Muscle layer of duodenum (tissue), 2 donors: ENCODE measurements around the gene POU2AF1.

Source experiments
- H3K27ac ChIP-seq: one replicate; pipeline ENCODE4 v1.7.0; 2013; ENCODE audit warnings: mild to moderate bottlenecking, low read length
- H3K27me3 ChIP-seq: one replicate; pipeline ENCODE4 v1.7.0; 2013; ENCODE audit warnings: low read depth, mild to moderate bottlenecking, control low read depth, low read length
- H3K36me3 ChIP-seq, 2 donors: one replicate each; pipeline ENCODE4 v1.7.0; 2013; ENCODE audit warnings: low read length in 2 of 2, control low read depth in 1 of 2, mild to moderate bottlenecking in 1 of 2; ENCODE audit not compliant: insufficient read depth in 2 of 2, control insufficient read depth in 1 of 2
- H3K4me1 ChIP-seq, 2 donors: one replicate each; pipeline ENCODE4 v1.7.0; 2013; ENCODE audit warnings: low read length in 2 of 2, mild to moderate bottlenecking in 2 of 2, control low read depth in 1 of 2, moderate library complexity in 1 of 2; ENCODE audit not compliant: insufficient read depth in 2 of 2, control insufficient read depth in 1 of 2
- H3K4me3 ChIP-seq, 2 donors: one replicate each; pipeline ENCODE4 v1.7.0; 2013; ENCODE audit warnings: low read length in 2 of 2, low read depth in 1 of 2, mild to moderate bottlenecking in 1 of 2
- H3K9me3 ChIP-seq, 2 donors: one replicate each; pipeline ENCODE4 v1.7.0; 2013; ENCODE audit warnings: low read length in 2 of 2, control low read depth in 1 of 2, mild to moderate bottlenecking in 1 of 2; ENCODE audit not compliant: control insufficient read depth in 1 of 2
- donor health status: healthy.

POU2AF1 gene

GRCh38 chr11:111366560-111367410 is 12.3 kb downstream of the POU2AF1 start:
- no peaks in the 10 kb centered on the region for H3K9me3 ChIP-seq
- H3K4me3 ChIP-seq, result no peak overlapping the region
- H3K4me1 ChIP-seq, result peaks cover 0 to 5% of the 10 kb centered on the region in 2 donors
- no peaks in the 10 kb centered on the region for H3K36me3 ChIP-seq
- no peaks in the 10 kb centered on the region for H3K27me3 ChIP-seq
- H3K27ac ChIP-seq, result no peak overlapping the region

GRCh38 chr11:111365722-111366559 is 13.1 kb downstream of the POU2AF1 start:
- peaks cover 0 to 5% of the 10 kb centered on the region in 2 donors for H3K4me1 ChIP-seq
- H3K36me3 ChIP-seq, result no peaks in the 10 kb centered on the region
- no peaks in the 10 kb centered on the region for H3K27me3 ChIP-seq
- no peak overlapping the region for H3K27ac ChIP-seq
- H3K9me3 ChIP-seq, result no peaks in the 10 kb centered on the region
- no peak overlapping the region for H3K4me3 ChIP-seq

GRCh38 chr11:111364503-111364902 is 14.6 kb downstream of the POU2AF1 start:
- Histone ChIP-seq H3K36me3 (no peaks in the 10 kb centered on the region), H3K27me3 (no peaks in the 10 kb centered on the region), H3K4me1 (peaks cover 0 to 5% of the 10 kb centered on the region in 2 donors), H3K9me3 (no peaks in the 10 kb centered on the region), H3K4me3 (no peak overlapping the region), H3K27ac (no peak overlapping the region)

- Histone ChIP-seq H3K4me3 (no peak overlapping the region), H3K27me3 (no peaks in the 10 kb centered on the region), H3K36me3 (no peaks in the 10 kb centered on the region), H3K27ac (no peak overlapping the region), H3K9me3 (no peaks in the 10 kb centered on the region), H3K4me1 (peaks cover 0 to 5% of the 10 kb centered on the region in 2 donors)
These were observed 15.1 kb downstream of the POU2AF1 start for GRCh38 chr11:111363985-111364384.

- H3K27ac ChIP-seq, result no peak overlapping the region
- H3K4me1 ChIP-seq, result peaks cover 0 to 5% of the 10 kb centered on the region in 2 donors
- no peaks in the 10 kb centered on the region for H3K36me3 ChIP-seq
- H3K4me3 ChIP-seq, result no peak overlapping the region
- no peaks in the 10 kb centered on the region for H3K27me3 ChIP-seq
- H3K9me3 ChIP-seq, result no peaks in the 10 kb centered on the region
These were observed 16.1 kb downstream of the POU2AF1 start for GRCh38 chr11:111362887-111363411.

GRCh38 chr11:111361874-111362273 is 17.2 kb downstream of the POU2AF1 start:
- peaks cover 0 to 5% of the 10 kb centered on the region in 2 donors for H3K4me1 ChIP-seq
- no peak overlapping the region for H3K4me3 ChIP-seq
- no peak overlapping the region for H3K27ac ChIP-seq
- H3K9me3 ChIP-seq, result no peaks in the 10 kb centered on the region
- no peaks in the 10 kb centered on the region for H3K36me3 ChIP-seq
- H3K27me3 ChIP-seq, result no peaks in the 10 kb centered on the region

- no peak overlapping the region for H3K27ac ChIP-seq
- no peaks in the 10 kb centered on the region for H3K9me3 ChIP-seq
- no peak overlapping the region for H3K4me3 ChIP-seq
- peaks cover 0 to 4% of the 10 kb centered on the region in 2 donors for H3K4me1 ChIP-seq
- no peaks in the 10 kb centered on the region for H3K27me3 ChIP-seq
- H3K36me3 ChIP-seq, result no peaks in the 10 kb centered on the region
These were observed 17.8 kb downstream of the POU2AF1 start for GRCh38 chr11:111361052-111361801.

- H3K27ac ChIP-seq, result no peak overlapping the region
- no peak overlapping the region for H3K4me3 ChIP-seq
- H3K9me3 ChIP-seq, result no peaks in the 10 kb centered on the region
- H3K4me1 ChIP-seq, result no peaks in the 10 kb centered on the region
- H3K36me3 ChIP-seq, result no peaks in the 10 kb centered on the region
- H3K27me3 ChIP-seq, result no peaks in the 10 kb centered on the region
These were observed 18.7 kb downstream of the POU2AF1 start for GRCh38 chr11:111360150-111361043.

GRCh38 chr11:111359223-111360149 is 19.6 kb downstream of the POU2AF1 start:
- no peak overlapping the region for H3K4me3 ChIP-seq
- no peaks in the 10 kb centered on the region for H3K4me1 ChIP-seq
- H3K9me3 ChIP-seq, result no peaks in the 10 kb centered on the region
- no peaks in the 10 kb centered on the region for H3K36me3 ChIP-seq
- H3K27me3 ChIP-seq, result no peaks in the 10 kb centered on the region
- H3K27ac ChIP-seq, result no peak overlapping the region
